Measurements from ENCODE around the gene NCOA4.
"Not testable (repeated sequence)": the region's sequence is repeated elsewhere in the genome, so short reads cannot be mapped to it uniquely, and the experiment has no call there.

Gene NCOA4

DNA sequence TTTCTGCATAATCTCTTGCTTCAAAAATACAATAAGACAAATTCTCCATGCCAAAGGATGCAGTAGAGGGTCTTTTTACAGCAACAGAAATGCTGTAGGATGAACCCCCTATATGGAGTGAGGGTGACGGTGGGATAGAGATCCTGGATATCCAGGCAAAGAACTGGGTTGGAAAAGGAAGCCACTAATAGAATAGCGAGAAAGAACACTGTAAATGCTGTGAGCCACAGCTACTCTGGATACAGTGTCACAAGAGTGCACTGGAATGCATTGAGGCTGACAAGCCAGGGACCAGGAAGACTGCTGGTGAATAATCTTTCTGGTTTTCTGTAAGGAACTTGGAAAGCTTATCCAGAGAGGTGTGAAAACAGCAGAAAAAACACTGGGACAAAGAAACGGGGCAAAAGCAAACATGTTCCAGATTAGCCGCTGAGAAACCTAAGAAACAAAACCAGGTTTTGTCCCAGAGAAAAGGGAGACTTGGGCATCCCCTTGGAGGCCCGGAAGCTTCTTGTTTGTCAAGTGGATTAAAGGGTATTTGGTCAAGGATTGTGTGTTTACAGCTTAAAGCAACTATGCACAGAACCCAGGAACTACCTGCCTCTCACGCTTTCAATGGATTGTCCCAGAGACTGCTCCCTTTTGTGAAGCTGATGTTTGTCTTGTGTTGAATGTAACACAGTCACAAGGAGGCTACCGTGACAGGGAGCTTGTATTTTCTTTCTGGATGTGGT, 21.8 kb upstream of the NCOA4 start:
- no peak for DNase-seq

GRCh38 chr10:46050941-46051623, 20.7 kb upstream of the NCOA4 start:
- DNase-seq = no peak

- not testable (repeated sequence) for DNase-seq
Measured at GRCh38 chr10:46049497-46049831, 19.0 kb upstream of the NCOA4 start.

- no peak for DNase-seq
Measured at GRCh38 chr10:46048152-46048551, 17.7 kb upstream of the NCOA4 start.

DNA sequence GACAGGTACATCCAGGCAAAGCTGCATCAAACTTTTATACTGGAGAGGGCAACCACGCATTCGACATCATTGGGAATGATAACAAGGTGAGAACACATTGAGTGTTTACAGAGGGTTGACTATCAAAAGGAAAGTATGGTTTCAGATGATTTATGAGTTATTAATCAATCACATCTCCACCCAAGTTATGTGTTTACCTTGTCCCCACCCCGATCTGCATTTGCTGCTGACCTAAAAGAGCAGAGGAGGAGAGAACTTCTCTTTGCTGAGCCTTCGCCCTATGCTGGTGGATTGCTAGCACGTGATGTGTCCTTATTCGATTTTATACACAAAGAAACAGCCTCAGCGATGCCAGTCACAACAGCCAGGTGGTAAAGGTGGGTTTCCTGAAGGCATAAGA, 15.8 kb upstream of the NCOA4 start, which contains the start of gene MSMB:
Gene MSMB, minus strand, starts transcription at position 9 of the 400 bp plus-strand sequence. CDS start 32 bp downstream, outside the sequence.
- DNase-seq = no peak

DNA sequence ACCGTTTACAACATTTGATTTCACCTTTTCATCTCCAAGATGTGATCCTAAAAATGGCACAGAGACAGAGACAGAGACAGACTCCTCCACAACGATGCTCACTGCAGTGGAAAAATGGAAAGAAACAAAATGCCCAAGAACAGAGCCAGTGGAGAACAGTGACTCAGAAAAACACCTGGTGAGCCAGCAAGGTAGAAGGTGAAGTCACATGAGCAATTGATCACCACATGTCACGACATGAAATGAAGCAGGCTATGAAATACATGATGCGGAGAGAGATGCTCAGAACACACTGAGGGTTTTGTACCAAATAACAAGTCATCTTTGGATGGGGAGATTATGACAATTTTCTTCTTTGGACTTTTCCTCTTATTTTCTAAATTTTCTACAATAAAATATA, 12.1 kb upstream of the NCOA4 start:
- DNase-seq = no peak

DNA sequence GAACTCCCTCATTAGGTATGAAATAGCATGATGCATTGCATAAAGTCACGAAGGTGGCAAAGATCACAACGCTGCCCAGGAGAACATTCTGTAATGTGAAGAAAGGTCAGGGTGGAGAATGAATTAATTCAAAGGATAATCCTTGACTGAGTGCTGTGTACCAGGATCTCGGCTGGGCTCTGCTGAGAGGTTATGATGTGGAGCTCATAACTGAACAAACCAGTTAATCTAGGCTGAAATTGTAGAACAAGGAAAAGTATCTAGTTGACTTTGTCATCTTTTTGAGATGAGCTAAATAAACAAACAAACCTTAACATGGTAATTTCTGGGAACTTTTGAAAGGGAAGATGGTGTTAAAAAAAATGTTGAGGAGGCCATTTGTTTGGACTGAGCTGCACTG, 9.6 kb upstream of the NCOA4 start:
- no peak for DNase-seq

DNA sequence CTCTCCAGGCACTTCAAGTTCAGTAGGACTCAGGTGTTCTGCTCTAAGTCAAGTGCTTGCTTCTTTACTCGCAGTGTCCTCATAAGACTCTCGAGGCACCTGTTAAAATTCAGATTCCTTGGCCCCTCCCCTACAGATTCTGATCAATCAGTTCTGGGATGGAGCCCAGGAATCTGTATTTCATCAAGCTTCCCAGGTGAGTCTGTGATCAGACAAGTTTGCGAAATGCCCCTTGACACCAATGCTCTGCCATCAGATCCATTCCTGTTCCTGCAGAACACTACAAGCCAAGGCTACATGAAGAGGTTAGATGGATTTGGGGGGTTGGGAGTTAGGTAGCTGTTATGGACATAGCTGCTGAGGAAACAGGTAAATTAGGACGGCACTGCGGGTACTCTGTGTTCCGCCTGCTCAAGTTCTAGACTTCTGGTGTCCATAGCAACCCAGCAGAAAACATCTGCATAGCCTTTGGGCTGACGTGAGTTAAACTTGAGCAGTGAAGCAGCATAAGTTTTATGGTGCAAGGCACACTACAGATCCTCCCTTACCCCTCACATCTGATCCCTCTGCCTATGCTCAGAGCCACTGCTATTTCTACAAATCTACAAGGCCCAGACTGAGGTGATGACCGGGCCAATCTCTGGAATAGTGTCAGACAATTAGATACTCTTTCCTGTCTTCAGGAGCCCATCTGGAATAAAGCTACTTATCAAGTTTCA, 6.8 kb upstream of the NCOA4 start:
- no peak for DNase-seq

GRCh38 chr10:46035923-46036849, 5.8 kb upstream of the NCOA4 start:
- DNase-seq = no peak

DNA sequence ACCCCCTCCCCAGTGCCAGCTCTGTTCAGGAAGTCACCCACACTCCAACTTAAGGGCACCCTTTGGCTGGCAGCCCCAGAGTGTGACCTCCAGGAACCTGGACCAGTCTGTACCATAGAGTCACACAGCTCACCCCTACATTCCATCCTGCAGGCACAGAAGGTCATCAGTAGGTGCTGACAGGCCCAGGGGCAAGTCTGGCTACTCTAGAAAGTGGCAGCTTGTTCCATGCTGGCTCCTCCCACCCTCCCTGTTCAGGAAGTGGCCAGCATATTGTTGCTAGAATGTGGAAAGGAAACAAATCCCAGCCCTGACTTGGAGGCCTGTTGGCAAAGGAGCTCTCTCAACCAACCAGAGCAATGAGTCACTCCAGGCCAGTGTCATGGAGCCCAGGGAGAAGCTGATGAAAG, 3.2 kb upstream of the NCOA4 start:
- DNase-seq = no peak

DNA sequence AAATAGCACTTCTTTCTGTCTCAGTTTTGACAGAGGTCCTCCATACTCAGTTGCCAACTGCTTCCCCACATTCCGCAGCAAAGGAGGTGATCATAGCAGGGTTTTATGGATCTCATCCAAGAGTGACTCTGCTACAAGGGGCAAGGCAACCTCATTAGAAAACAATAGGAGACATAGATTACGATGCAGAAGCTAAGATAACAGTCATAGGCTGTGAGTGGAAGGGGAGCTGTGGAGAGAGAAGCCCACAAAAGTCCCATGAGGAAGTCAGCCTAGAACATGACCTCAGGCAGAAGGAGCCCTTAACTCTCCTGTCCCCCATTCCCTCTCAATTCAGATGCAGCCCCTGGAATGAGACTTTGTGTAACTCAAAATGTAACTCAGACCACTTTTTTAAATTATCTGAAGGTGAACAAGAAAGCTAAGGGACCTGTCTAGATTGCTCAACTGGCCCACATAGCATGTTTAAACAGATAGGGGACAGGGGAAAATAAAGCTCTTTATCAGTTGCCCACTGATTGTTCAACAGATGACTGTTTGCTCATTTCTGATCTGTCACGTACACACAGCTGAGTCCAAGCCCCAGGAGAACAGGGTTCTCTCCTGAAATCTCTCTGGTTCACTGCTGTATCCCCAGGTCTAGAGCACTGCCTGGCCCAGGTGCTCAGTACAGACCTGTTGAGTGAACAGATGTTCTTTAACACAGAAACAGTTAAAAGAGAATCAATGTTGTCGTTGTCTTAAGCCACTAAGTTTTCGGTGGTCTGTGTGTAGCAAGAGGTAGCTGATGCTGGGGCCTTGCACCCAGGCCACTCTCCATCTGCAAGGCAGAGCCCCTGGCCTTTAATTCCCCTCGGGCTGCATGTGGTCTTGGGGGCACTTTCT, 1.5 kb upstream of the NCOA4 start:
- DNase-seq = no peak

GRCh38 chr10:46029461-46030030, 877 bp downstream of the NCOA4 start:
- DNase-seq = no peak

- DNase-seq = no peak
Measured at GRCh38 chr10:46028584-46029460, 1.6 kb downstream of the NCOA4 start.

GRCh38 chr10:46026106-46026505, 4.3 kb downstream of the NCOA4 start:
- no peak for DNase-seq

GRCh38 chr10:46025406-46025805, 5.0 kb downstream of the NCOA4 start:
- DNase-seq = no peak

GRCh38 chr10:46024948-46025347, 5.5 kb downstream of the NCOA4 start:
- DNase-seq = no peak

GRCh38 chr10:46022978-46023702, 7.3 kb downstream of the NCOA4 start:
- DNase-seq = peak; percentile 81

DNA sequence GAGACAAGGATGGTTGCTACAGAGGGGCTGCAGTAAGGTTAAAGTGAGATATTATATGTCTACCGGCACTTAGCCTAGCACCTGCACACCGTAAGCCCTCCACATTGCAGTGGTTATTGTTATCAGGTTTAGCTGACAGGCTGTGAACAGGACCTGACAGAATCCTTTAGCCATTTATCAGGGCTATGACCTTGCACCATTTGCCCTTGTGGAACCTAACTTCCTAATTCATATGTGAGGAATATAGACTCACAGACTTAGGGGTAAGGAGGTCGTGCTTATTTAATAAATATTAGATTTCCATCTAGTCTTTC, 10.1 kb downstream of the NCOA4 start:
- DNase-seq = no peak

DNA sequence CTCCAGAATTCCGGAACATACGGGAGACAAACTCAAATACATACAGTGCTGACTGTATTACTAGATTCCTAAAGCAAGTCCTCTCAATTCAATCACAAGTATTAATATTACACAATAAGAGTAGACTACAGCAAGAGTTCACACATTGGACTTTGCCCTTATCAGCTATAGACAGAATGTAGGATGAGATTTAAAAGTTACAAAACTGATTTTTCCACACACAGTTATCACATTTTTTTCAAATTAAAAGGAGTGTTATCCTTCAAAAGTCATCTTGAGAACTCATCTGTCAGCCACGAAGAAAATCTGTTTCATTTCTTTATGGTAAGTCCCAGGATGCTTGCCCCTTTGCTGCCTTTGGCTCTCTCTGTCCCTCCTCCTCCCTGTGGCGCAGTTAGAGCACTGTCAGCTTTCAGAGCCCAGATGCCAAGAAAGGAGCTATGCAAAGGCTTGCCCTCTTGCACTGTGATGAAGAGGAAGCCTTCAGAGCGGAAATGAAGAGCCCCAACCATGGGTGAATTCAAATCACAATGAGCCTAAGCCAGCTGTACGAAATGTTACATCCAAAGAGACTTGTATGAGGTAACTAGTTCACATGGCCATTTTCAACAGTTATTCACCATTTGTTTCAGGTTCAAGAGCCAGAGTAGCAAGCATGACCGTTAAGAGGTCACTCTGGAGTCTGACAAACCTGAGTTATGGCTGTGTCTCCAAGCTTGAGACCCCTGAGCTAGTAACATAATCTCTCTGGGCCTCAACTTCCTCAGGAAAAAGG, 10.7 kb downstream of the NCOA4 start:
- no peak for DNase-seq

Data from KG1 (cell line).